K562 (cell line): ENCODE measurements around the gene HIVEP1.
"Not testable (repeated sequence)": the region's sequence is repeated elsewhere in the genome, so short reads cannot be mapped to it uniquely, and the experiment has no call there.

ENCODE experiments used
- ATF3 ChIP-seq, 2 experiments: fragments of 450-650 bp in 1 of 2; sonication (generic) in 1 of 2; formaldehyde crosslinking in 1 of 2; IDR thresholded peaks in 1 of 2; conservative IDR thresholded peaks in 1 of 2; 2 replicates each; pipeline versions ENCODE4 v1.6.1 to v1.8.1; 2016 to 2023; ENCODE audit warnings: mild to moderate bottlenecking in 2 of 2, moderate library complexity in 2 of 2, inconsistent platforms in 1 of 2, missing genetic modification reagents in 1 of 2
- ATF7 ChIP-seq: fragments of 450-650 bp; IDR thresholded peaks from 2 replicates; pipeline ENCODE4 v1.7.1; 2014; ENCODE audit warnings: mild to moderate bottlenecking, moderate library complexity
- CHD2 ChIP-seq: IDR thresholded peaks from 2 replicates; pipeline ENCODE4 v1.6.1; 2011; ENCODE audit warnings: low read depth, low read length
- CTCF ChIP-seq, 3 experiments: IDR thresholded peaks in 2 of 3; conservative IDR thresholded peaks in 1 of 3; 2 replicates each; pipeline ENCODE4 v1.5.1; 2011 to 2012; ENCODE audit warnings: low read length in 3 of 3, mild to moderate bottlenecking in 3 of 3, control low read depth in 2 of 3, improper control_type of control experiment in 1 of 3, inconsistent platforms in 1 of 3, low read depth in 1 of 3, mixed read lengths in 1 of 3, moderate library complexity in 1 of 3; ENCODE audit not compliant: insufficient read depth in 2 of 3
- ESRRA ChIP-seq: fragments of 450-650 bp; IDR thresholded peaks from 2 replicates; pipeline ENCODE4 v1.6.1; 2014; ENCODE audit warnings: low read depth, mild to moderate bottlenecking, moderate library complexity, borderline replicate concordance
- HNRNPLL ChIP-seq: fragments of 200-400 bp; formaldehyde crosslinking; IDR thresholded peaks from 2 replicates; pipeline ENCODE4 v1.6.1; 2017; ENCODE audit warnings: low read length, low read depth, mild to moderate bottlenecking; ENCODE audit not compliant: poor library complexity, severe bottlenecking
- HNRNPUL1 ChIP-seq: fragments of 200-400 bp; formaldehyde crosslinking; IDR thresholded peaks from 2 replicates; pipeline ENCODE4 v1.6.1; 2017; ENCODE audit warnings: low read length
- POLR2AphosphoS5 ChIP-seq: IDR thresholded peaks from 2 replicates; pipeline ENCODE4 v1.6.1; 2011; ENCODE audit warnings: mild to moderate bottlenecking, low read depth, low read length, moderate library complexity; ENCODE audit not compliant: control insufficient read depth, insufficient read depth
- SETDB1 ChIP-seq: IDR thresholded peaks from one replicate; pipeline ENCODE4 v1.6.1; 2012; ENCODE audit warnings: low read length, control low read depth, inconsistent platforms
- TEAD1 ChIP-seq, 2 experiments: fragments of 450-650 bp in 1 of 2; sonication (generic) in 1 of 2; formaldehyde crosslinking; IDR thresholded peaks; 2 replicates each; pipeline versions ENCODE4 v1.4.0 to v1.8.0; 2020 to 2022; ENCODE audit warnings: mild to moderate bottlenecking in 2 of 2, missing genetic modification reagents in 1 of 2
- ZFP36 ChIP-seq: fragments of 150-350 bp; IDR thresholded peaks from 2 replicates; pipeline ENCODE4 v1.6.1; 2018; ENCODE audit warnings: low read length, low read depth; ENCODE audit not compliant: partially characterized antibody
- ZNF384 ChIP-seq: IDR thresholded peaks from 2 replicates; pipeline ENCODE4 v1.6.1; 2012; ENCODE audit warnings: low read depth, low read length, improper control_type of control experiment
- ZNF830 ChIP-seq: fragments of 250-450 bp; sonication (Bioruptor Pico); IDR thresholded peaks from 2 replicates; pipeline ENCODE4 v1.5.0; 2021; ENCODE audit warnings: mild to moderate bottlenecking

- not testable (repeated sequence) for TF ChIP-seq ZNF830 (CRISPR knock-in tag); ATF3 (IDR thresholded peaks at IDR 0.05); ATF3 (CRISPR knock-in tag; conservative IDR thresholded peaks at IDR 0.05); CHD2; CTCF (IDR thresholded peaks at IDR 0.05 in 2 of 3, conservative IDR thresholded peaks at IDR 0.05 in 1 of 3; ENCODE audit: insufficient read depth in 2 of 3, low read depth in 1 of 3, low read length in 3 of 3); ATF7; ZFP36; TEAD1 (CRISPR knock-in tag; IDR thresholded peaks at IDR 0.05); ZNF384; POLR2AphosphoS5; ESRRA; HNRNPUL1; HNRNPLL; SETDB1
Measured at GRCh38 chr6:12155769-12156168, 143.7 kb downstream of the HIVEP1 start.
